Vagina (tissue), 2 donors: ENCODE measurements around the gene ABTB1.

Source experiments
- CTCF ChIP-seq, 3 experiments: fragments of 450-650 bp in 2 of 3; fragments of 200-600 bp in 1 of 3; sonication (generic) in 1 of 3; IDR thresholded peaks; one replicate each; pipeline ENCODE4 v1.5.1; 2017 to 2019; ENCODE audit warnings: antibody characterized with exemption in 3 of 3, mild to moderate bottlenecking in 2 of 3, moderate library complexity in 2 of 3
- POLR2A ChIP-seq, 2 donors: fragments of 450-650 bp; IDR thresholded peaks; one replicate each; pipeline ENCODE4 v1.6.1; 2017; ENCODE audit warnings: antibody characterized with exemption in 2 of 2, mild to moderate bottlenecking in 2 of 2, moderate library complexity in 2 of 2
- POLR2AphosphoS5 ChIP-seq, 2 donors: sonication (generic); formaldehyde crosslinking; IDR thresholded peaks; one replicate each; pipeline ENCODE4 v1.9.0; 2017; ENCODE audit warnings: antibody characterized with exemption in 2 of 2, mild to moderate bottlenecking in 2 of 2, low read depth in 1 of 2; ENCODE audit not compliant: insufficient read depth in 1 of 2

GRCh38 chr3:127678611-127679533 lies 6.1 kb downstream of the ABTB1 start:
- TF ChIP-seq POLR2AphosphoS5 (IDR thresholded peaks at IDR 0.05; ENCODE audit: insufficient read depth in 1 of 2, low read depth in 1 of 2) (no peak), POLR2A (IDR thresholded peaks at IDR 0.05) (no peak), CTCF (IDR thresholded peaks at IDR 0.05) (no peak)
